ENCODE data around the gene WNK2.

WNK2 gene

GRCh38 chr9:93164085-93164484, 19.9 kb upstream of the WNK2 start:
- DNase-seq: no peak

GRCh38 chr9:93166699-93167098, 17.2 kb upstream of the WNK2 start:
- DNase-seq: no peak

GRCh38 chr9:93167185-93167584, 16.8 kb upstream of the WNK2 start:
- DNase-seq: no peak

- no peak for DNase-seq
Measured at GRCh38 chr9:93167838-93168237, 16.1 kb upstream of the WNK2 start.

GRCh38 chr9:93168581-93168980, 15.4 kb upstream of the WNK2 start:
- no peak for DNase-seq

GRCh38 chr9:93169444-93169843, 14.5 kb upstream of the WNK2 start:
- DNase-seq: no peak

- DNase-seq: no peak
Measured at GRCh38 chr9:93170571-93170970, 13.4 kb upstream of the WNK2 start.

GRCh38 chr9:93171261-93171990, 12.5 kb upstream of the WNK2 start:
- DNase-seq: no peak

GRCh38 chr9:93172666-93173364, 11.1 kb upstream of the WNK2 start:
- no peak for DNase-seq

GRCh38 chr9:93173365-93174051, 10.4 kb upstream of the WNK2 start:
- DNase-seq: no peak

- DNase-seq: no peak
Measured at GRCh38 chr9:93174976-93175375, 9.0 kb upstream of the WNK2 start.

GRCh38 chr9:93177676-93178075, 6.3 kb upstream of the WNK2 start:
- no peak for DNase-seq

GRCh38 chr9:93178851-93179786, 4.8 kb upstream of the WNK2 start:
- DNase-seq: no peak

- DNase-seq: no peak
Measured at GRCh38 chr9:93180938-93181337, 3.0 kb upstream of the WNK2 start.

GRCh38 chr9:93181672-93182435, 2.1 kb upstream of the WNK2 start:
- no peak for DNase-seq

GRCh38 chr9:93182572-93182971, 1.4 kb upstream of the WNK2 start:
- no peak for DNase-seq

- DNase-seq: no peak
Measured at GRCh38 chr9:93183131-93183662, 742 bp upstream of the WNK2 start.

GRCh38 chr9:93184432-93185265, 710 bp downstream of the WNK2 start:
- DNase-seq: no peak

- DNase-seq: no peak
Measured at GRCh38 chr9:93185266-93186214, 1.6 kb downstream of the WNK2 start.
